PFSK-1 (cell line): Measurements from ENCODE around the gene NSMF.

Source experiments
- SIN3A ChIP-seq: IDR thresholded peaks from 2 replicates; pipeline ENCODE4 v1.6.1; 2012; ENCODE audit warnings: mild to moderate bottlenecking, low read length, moderate library complexity, borderline replicate concordance; ENCODE audit not compliant: insufficient read depth
- TF ChIP-seq, protein P1 (sequence below), 2 experiments: IDR thresholded peaks; 2 replicates each; pipeline versions ENCODE4 v1.6.1 to v1.8.0; 2011 to 2012; ENCODE audit warnings: low read depth in 2 of 2, low read length in 2 of 2, control low read depth in 1 of 2, inconsistent platforms in 1 of 2, mild to moderate bottlenecking in 1 of 2, moderate library complexity in 1 of 2; ENCODE audit not compliant: insufficient read depth in 1 of 2

- TF ChIP-seq, protein P1, sequence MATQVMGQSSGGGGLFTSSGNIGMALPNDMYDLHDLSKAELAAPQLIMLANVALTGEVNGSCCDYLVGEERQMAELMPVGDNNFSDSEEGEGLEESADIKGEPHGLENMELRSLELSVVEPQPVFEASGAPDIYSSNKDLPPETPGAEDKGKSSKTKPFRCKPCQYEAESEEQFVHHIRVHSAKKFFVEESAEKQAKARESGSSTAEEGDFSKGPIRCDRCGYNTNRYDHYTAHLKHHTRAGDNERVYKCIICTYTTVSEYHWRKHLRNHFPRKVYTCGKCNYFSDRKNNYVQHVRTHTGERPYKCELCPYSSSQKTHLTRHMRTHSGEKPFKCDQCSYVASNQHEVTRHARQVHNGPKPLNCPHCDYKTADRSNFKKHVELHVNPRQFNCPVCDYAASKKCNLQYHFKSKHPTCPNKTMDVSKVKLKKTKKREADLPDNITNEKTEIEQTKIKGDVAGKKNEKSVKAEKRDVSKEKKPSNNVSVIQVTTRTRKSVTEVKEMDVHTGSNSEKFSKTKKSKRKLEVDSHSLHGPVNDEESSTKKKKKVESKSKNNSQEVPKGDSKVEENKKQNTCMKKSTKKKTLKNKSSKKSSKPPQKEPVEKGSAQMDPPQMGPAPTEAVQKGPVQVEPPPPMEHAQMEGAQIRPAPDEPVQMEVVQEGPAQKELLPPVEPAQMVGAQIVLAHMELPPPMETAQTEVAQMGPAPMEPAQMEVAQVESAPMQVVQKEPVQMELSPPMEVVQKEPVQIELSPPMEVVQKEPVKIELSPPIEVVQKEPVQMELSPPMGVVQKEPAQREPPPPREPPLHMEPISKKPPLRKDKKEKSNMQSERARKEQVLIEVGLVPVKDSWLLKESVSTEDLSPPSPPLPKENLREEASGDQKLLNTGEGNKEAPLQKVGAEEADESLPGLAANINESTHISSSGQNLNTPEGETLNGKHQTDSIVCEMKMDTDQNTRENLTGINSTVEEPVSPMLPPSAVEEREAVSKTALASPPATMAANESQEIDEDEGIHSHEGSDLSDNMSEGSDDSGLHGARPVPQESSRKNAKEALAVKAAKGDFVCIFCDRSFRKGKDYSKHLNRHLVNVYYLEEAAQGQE (IDR thresholded peaks at IDR 0.05; ENCODE audit: insufficient read depth in 1 of 2, low read depth in 2 of 2, low read length in 2 of 2) = no peak
- no peak for TF ChIP-seq SIN3A
Observed at GRCh38 chr9:137499858-137500661, 40.9 kb upstream of the NSMF start.
